GM19328 (cell line): Measurements from ENCODE around the gene SPAG16.

Experiments used
- ATAC-seq: cut with Tn5 transposase; IDR thresholded peaks from one replicate; pipeline ENCODE4 v1.9.1; 2021; ENCODE audit warnings: mild to moderate bottlenecking, moderate library complexity; ENCODE audit not compliant: unreplicated experiment

The SPAG16 gene

DNA sequence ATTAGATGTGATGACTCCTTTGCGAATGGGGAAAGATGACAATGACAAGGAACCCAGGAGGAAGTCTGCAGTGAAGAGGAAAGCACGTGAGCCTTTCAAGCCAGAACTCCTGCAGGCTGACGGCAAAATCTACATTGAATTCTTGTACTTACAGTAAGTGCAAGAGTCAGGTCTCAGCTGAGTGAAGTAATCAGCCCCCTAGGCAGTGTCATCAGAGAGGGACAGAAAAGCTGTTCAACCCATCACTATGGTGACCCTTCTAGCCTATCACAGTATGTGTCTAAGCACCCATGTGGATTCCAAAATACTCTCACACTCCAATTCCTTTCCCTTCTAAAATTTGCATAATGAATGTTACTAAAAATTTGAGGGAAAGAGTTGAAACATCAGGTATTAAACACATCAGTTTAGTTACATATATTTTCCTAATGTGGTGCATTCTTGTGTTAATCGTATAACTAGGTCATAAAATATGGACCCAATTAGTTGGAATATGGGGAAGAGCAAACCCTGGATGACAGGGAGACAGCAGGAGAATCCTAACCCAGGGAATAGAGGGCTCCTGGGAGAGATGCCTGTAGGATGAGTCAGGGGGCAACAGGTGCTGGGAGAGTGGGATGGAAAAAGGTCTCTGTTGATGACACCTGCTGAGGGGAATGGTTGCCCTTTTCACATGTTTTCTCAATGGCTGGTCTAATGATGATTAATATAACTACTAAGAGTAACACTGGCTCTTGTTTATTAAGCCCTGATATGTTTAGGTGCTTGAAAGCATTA lies 1166.0 kb downstream of the SPAG16 start:
- ATAC-seq: no peak

DNA sequence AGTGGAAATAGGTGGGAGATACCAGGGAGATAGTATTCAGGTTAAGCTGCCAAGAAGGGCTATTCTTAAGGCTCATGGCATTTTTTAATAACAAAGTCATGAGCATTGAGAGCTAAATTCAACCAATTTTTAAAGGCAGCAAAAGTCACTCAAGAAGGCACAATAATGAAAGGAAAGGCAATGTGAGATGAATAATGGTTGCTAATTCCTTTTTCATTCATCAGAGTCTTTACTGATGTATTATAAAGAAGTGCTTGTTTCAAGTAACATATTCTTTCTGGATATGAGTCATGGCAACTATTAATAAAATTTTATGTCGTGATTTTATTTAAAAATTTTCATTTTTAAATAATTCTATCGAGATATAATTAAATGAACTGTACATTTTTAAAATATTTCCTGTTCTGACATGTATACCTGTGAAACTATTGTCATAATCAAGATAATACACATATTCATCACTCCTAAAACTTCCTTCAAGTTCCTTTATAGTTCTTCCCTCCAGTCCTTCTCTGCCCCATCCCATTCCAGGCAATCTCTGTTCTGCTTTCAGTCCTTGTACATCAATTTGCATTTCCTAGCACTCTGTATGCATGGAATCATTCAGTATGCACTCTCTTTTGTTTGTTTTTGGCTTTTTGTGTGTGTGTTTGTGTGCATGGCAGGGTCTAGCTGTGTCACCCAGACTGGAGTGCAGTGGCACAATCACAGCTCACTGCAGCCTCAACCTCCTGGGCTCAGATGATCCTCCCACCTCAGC lies 1167.4 kb downstream of the SPAG16 start:
- ATAC-seq: no peak
